Karpas-422 (cell line): Measurements from ENCODE around the gene RBMS1. TPM values are rescaled to one million over a fixed set of nuclear protein-coding genes. Genes with fewer than 3 reads are reported as not detected.

Experiments
- DNase-seq: peaks from one replicate; pipeline ENCODE4 v3.0.0-alpha.2; 2015
- H2AFZ ChIP-seq: fragments of 200-600 bp; sonication (generic); 2 replicates; pipeline ENCODE4 v1.6.1; 2014; ENCODE audit warnings: antibody characterized with exemption, low read length, mixed read lengths
- H3K27ac ChIP-seq: fragments of 200-600 bp; sonication (generic); 2 replicates; pipeline ENCODE4 v1.5.1; 2014; ENCODE audit warnings: mild to moderate bottlenecking, low read length, moderate library complexity
- H3K27me3 ChIP-seq: fragments of 200-600 bp; sonication (generic); 2 replicates; pipeline ENCODE4 v1.6.1; 2014; ENCODE audit warnings: low read length, mixed read lengths
- H3K36me3 ChIP-seq: fragments of 200-600 bp; sonication (generic); 2 replicates; pipeline ENCODE4 v1.6.1; 2014; ENCODE audit warnings: low read length, mixed read lengths; ENCODE audit not compliant: insufficient read depth
- H3K4me1 ChIP-seq: fragments of 200-600 bp; sonication (generic); 2 replicates; pipeline ENCODE4 v1.6.1; 2014; ENCODE audit warnings: mild to moderate bottlenecking, low read length, mixed read lengths
- H3K4me2 ChIP-seq: fragments of 200-600 bp; sonication (generic); 2 replicates; pipeline ENCODE4 v1.6.1; 2014; ENCODE audit warnings: low read length, low read depth, mild to moderate bottlenecking; ENCODE audit not compliant: poor library complexity, severe bottlenecking
- H3K4me3 ChIP-seq: fragments of 200-600 bp; sonication (generic); 2 replicates; pipeline ENCODE4 v1.5.1; 2014; ENCODE audit warnings: mild to moderate bottlenecking, antibody characterized with exemption, low read length, mixed read lengths
- H3K79me2 ChIP-seq: fragments of 200-600 bp; sonication (generic); 2 replicates; pipeline ENCODE4 v1.6.1; 2014; ENCODE audit warnings: mild to moderate bottlenecking, low read length, mixed read lengths
- H3K9ac ChIP-seq: fragments of 200-600 bp; sonication (generic); 2 replicates; pipeline ENCODE4 v1.6.0; 2014; ENCODE audit warnings: low read length
- H3K9me2 ChIP-seq: fragments of 200-600 bp; sonication (generic), shearing (Covaris generic); replicated peaks from 2 replicates; pipeline ENCODE4 v1.6.0; 2014; ENCODE audit warnings: mild to moderate bottlenecking, low read length, moderate library complexity; ENCODE audit not compliant: insufficient read depth
- H3K9me3 ChIP-seq: fragments of 300-700, 200-600 bp; sonication (generic); 2 replicates; pipeline ENCODE4 v1.6.1; 2014; ENCODE audit warnings: low read length, mixed read lengths
- H4K20me1 ChIP-seq: fragments of 200-600 bp; sonication (generic); 2 replicates; pipeline ENCODE4 v1.6.1; 2014; ENCODE audit warnings: mild to moderate bottlenecking, antibody characterized with exemption, low read length, low read depth; ENCODE audit not compliant: insufficient read depth
- total RNA-seq: library from RNA; depleted of rRNA; stranded (reverse); fragments of >200 nt; shearing (Covaris generic); gene quantifications from 2 replicates; pipeline ENCODE4 v1.2.3, GENCODE V29; 2014; ENCODE audit warnings: low replicate concordance

Gene RBMS1
- total RNA-seq, 1 experiment from 2014 or later = not detected

GRCh38 chr2:160308476-160308875 lies 185.1 kb downstream of the RBMS1 start:
- Histone ChIP-seq H3K4me1 (no peaks in the 10 kb centered on the region), H3K79me2 (no peaks in the 10 kb centered on the region), H3K9me3 (no peaks in the 10 kb centered on the region), H2AFZ (no peak overlapping the region), H3K4me2 (no peak overlapping the region), H3K27ac (no peak overlapping the region), H3K27me3 (no peaks in the 10 kb centered on the region), H3K36me3 (no peaks in the 10 kb centered on the region), H3K4me3 (no peak overlapping the region), H3K9me2 (no peaks in the 10 kb centered on the region), H4K20me1 (no peaks in the 10 kb centered on the region), H3K9ac (no peak overlapping the region)
- DNase-seq = no peak

- Histone ChIP-seq H3K9ac (no peak overlapping the region), H2AFZ (no peak overlapping the region), H3K9me2 (no peaks in the 10 kb centered on the region), H3K79me2 (no peaks in the 10 kb centered on the region), H3K4me1 (no peaks in the 10 kb centered on the region), H3K4me3 (no peak overlapping the region), H3K27ac (no peak overlapping the region), H4K20me1 (no peaks in the 10 kb centered on the region), H3K27me3 (no peaks in the 10 kb centered on the region), H3K36me3 (no peaks in the 10 kb centered on the region), H3K4me2 (no peak overlapping the region), H3K9me3 (no peaks in the 10 kb centered on the region)
- DNase-seq = no peak
Measured at GRCh38 chr2:160306985-160307384, 186.6 kb downstream of the RBMS1 start.

DNA sequence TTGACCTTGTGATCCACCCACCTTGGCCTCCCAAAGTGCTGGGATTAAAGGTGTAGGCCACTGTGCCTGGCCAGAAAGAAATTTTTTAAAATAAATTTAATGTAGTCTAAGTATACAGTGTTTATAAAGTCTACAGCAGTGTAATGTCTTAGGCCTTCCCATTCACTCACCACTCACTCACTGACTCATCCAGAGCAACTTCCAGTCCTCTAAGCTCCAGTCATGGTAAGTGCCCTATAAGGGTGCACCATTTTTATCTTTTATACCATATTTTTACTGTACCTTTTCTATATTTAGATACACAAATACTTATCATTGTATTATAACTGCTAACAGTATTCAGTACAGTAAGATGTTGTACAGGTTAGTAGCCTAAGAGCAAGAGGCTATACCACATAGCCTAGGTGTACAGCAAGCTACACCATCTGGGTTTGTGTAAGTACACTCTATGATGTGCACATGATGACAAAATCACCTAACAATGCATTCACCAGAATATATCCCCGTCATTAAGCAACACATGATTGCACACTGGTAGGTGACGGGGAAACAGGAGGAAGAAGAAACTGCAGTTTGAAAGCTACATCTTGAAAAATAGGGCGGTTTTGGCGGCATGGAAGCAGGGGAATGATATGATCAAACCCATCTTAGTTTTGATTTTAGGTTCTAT lies 188.4 kb downstream of the RBMS1 start:
- Histone ChIP-seq H3K79me2 (no peaks in the 10 kb centered on the region), H2AFZ (no peak overlapping the region), H4K20me1 (no peaks in the 10 kb centered on the region), H3K27me3 (no peaks in the 10 kb centered on the region), H3K27ac (no peak overlapping the region), H3K4me3 (no peak overlapping the region), H3K4me1 (no peaks in the 10 kb centered on the region), H3K4me2 (no peak overlapping the region), H3K9me3 (no peaks in the 10 kb centered on the region), H3K9ac (no peak overlapping the region), H3K9me2 (no peaks in the 10 kb centered on the region), H3K36me3 (no peaks in the 10 kb centered on the region)
- DNase-seq = no peak

GRCh38 chr2:160303527-160303926 lies 190.1 kb downstream of the RBMS1 start:
- H3K4me2 ChIP-seq = no peak overlapping the region
- H3K9me3 ChIP-seq = no peaks in the 10 kb centered on the region
- no peak overlapping the region for H3K9ac ChIP-seq
- DNase-seq = no peak
- H3K27me3 ChIP-seq = no peaks in the 10 kb centered on the region
- no peaks in the 10 kb centered on the region for H3K4me1 ChIP-seq
- no peak overlapping the region for H2AFZ ChIP-seq
- no peak overlapping the region for H3K27ac ChIP-seq
- no peaks in the 10 kb centered on the region for H3K79me2 ChIP-seq
- H3K9me2 ChIP-seq = no peaks in the 10 kb centered on the region
- H3K36me3 ChIP-seq = no peaks in the 10 kb centered on the region
- H4K20me1 ChIP-seq = no peaks in the 10 kb centered on the region
- no peak overlapping the region for H3K4me3 ChIP-seq

DNA sequence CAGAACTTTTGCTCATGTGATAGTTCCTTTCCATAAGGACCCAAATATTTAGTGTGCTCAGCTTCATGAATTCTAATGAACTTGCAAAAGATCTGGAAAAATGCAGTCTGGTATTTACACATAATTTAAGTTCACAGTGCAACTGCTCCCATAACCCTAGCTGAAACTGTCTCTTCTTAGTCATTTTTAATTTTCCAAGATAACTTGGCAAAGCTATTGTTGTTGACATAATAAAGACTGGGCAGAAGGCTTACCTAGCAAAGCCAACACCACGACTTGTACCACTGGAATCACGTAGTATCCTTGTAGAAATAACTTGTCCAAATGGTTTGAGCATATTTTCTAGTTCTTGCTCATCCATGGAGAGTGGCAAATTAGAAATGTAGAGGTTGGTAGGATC lies 190.5 kb downstream of the RBMS1 start:
- no peaks in the 10 kb centered on the region for H3K79me2 ChIP-seq
- no peak for DNase-seq

GRCh38 chr2:160301420-160301819 lies 192.2 kb downstream of the RBMS1 start:
- no peak for DNase-seq
- H2AFZ ChIP-seq = no peak overlapping the region
- no peaks in the 10 kb centered on the region for H3K9me3 ChIP-seq
- H3K27me3 ChIP-seq = no peaks in the 10 kb centered on the region
- H3K27ac ChIP-seq = no peak overlapping the region
- H3K79me2 ChIP-seq = no peaks in the 10 kb centered on the region
- H4K20me1 ChIP-seq = no peaks in the 10 kb centered on the region
- H3K9ac ChIP-seq = no peak overlapping the region
- H3K36me3 ChIP-seq = no peaks in the 10 kb centered on the region
- H3K4me3 ChIP-seq = no peak overlapping the region
- H3K9me2 ChIP-seq = no peaks in the 10 kb centered on the region
- H3K4me2 ChIP-seq = no peak overlapping the region
- no peaks in the 10 kb centered on the region for H3K4me1 ChIP-seq

More for the DNA sequence above, 190.5 kb downstream of the RBMS1 start:
- H3K27me3 ChIP-seq = no peaks in the 10 kb centered on the region
- H3K9ac ChIP-seq = no peak overlapping the region
- no peak overlapping the region for H3K4me3 ChIP-seq
- no peaks in the 10 kb centered on the region for H3K9me2 ChIP-seq
- H2AFZ ChIP-seq = no peak overlapping the region
- H3K27ac ChIP-seq = no peak overlapping the region
- no peak overlapping the region for H3K4me2 ChIP-seq
- H3K36me3 ChIP-seq = no peaks in the 10 kb centered on the region
- no peaks in the 10 kb centered on the region for H4K20me1 ChIP-seq
- no peaks in the 10 kb centered on the region for H3K9me3 ChIP-seq
- H3K4me1 ChIP-seq = no peaks in the 10 kb centered on the region

- H3K9ac ChIP-seq = no peak overlapping the region
- no peak overlapping the region for H2AFZ ChIP-seq
- no peak overlapping the region for H3K4me2 ChIP-seq
- H3K79me2 ChIP-seq = no peaks in the 10 kb centered on the region
- H3K36me3 ChIP-seq = no peaks in the 10 kb centered on the region
- no peak for DNase-seq
- H3K9me3 ChIP-seq = no peaks in the 10 kb centered on the region
- H3K9me2 ChIP-seq = no peaks in the 10 kb centered on the region
- H3K4me1 ChIP-seq = no peaks in the 10 kb centered on the region
- H3K27ac ChIP-seq = no peak overlapping the region
- no peaks in the 10 kb centered on the region for H3K27me3 ChIP-seq
- H4K20me1 ChIP-seq = no peaks in the 10 kb centered on the region
- H3K4me3 ChIP-seq = no peak overlapping the region
Measured at GRCh38 chr2:160300203-160300602, 193.4 kb downstream of the RBMS1 start.

DNA sequence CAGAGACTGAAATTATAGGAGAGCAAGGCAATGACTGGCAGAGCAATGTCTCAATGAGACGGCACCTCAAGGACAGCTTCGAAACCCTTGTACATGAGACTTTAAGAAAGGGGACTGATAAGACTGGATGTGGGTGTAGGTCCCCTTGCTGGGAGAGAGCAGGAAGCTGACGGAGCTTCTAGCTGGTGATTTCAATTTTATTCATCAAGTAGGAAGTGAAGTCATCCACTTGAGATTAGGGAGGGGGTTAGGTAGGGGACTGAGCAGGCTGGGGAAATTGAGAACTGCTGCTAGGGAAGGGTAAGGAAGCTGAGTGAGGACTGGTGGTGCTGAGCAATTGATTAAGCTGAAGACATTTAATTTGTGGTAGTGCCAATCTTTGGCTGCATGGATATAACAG lies 194.1 kb downstream of the RBMS1 start:
- no peaks in the 10 kb centered on the region for H3K79me2 ChIP-seq
- no peak overlapping the region for H2AFZ ChIP-seq
- H3K27me3 ChIP-seq = no peaks in the 10 kb centered on the region
- no peak overlapping the region for H3K4me3 ChIP-seq
- DNase-seq = no peak
- H4K20me1 ChIP-seq = no peaks in the 10 kb centered on the region
- no peaks in the 10 kb centered on the region for H3K9me2 ChIP-seq
- no peak overlapping the region for H3K27ac ChIP-seq
- no peaks in the 10 kb centered on the region for H3K9me3 ChIP-seq
- H3K9ac ChIP-seq = no peak overlapping the region
- no peak overlapping the region for H3K4me2 ChIP-seq
- H3K36me3 ChIP-seq = no peaks in the 10 kb centered on the region
- no peaks in the 10 kb centered on the region for H3K4me1 ChIP-seq
